Activated CD4-positive, alpha-beta T cell treated with anti-CD3 and anti-CD28 coated beads for 48 hours (primary cell): ENCODE data around the gene LZTS2.
"Not testable (repeated sequence)": the region's sequence is repeated elsewhere in the genome, so short reads cannot be mapped to it uniquely, and the experiment has no call there.

Experiments used
- DNase-seq: peaks from one replicate; pipeline ENCODE4 v3.0.0-alpha.2; 2020

Gene LZTS2

GRCh38 chr10:101034404-101034803 lies 34.8 kb downstream of the LZTS2 start:
- not testable (repeated sequence) for DNase-seq

GRCh38 chr10:101035314-101035713 lies 35.7 kb downstream of the LZTS2 start:
- DNase-seq = no peak

- DNase-seq = no peak
Measured at GRCh38 chr10:101035916-101036702, 36.5 kb downstream of the LZTS2 start.

DNA sequence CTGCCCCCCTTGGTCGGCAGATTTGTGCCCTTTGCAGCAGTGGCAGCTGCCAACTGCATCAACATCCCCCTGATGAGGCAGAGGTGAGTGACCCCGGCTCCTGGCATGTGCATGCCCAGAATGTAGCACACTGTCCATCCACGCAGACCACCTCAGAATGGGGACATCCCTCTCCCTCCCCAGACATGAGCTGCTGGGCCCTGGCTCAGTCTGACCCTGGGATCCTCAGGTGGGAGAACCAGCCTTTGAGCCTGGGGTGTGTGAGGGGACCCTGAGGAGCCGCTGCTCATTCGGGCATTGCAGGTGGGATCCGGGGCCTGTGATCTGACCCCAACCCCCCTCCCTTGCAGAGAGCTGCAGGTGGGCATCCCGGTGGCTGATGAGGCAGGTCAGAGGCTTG lies 37.1 kb downstream of the LZTS2 start:
- no peak for DNase-seq

DNA sequence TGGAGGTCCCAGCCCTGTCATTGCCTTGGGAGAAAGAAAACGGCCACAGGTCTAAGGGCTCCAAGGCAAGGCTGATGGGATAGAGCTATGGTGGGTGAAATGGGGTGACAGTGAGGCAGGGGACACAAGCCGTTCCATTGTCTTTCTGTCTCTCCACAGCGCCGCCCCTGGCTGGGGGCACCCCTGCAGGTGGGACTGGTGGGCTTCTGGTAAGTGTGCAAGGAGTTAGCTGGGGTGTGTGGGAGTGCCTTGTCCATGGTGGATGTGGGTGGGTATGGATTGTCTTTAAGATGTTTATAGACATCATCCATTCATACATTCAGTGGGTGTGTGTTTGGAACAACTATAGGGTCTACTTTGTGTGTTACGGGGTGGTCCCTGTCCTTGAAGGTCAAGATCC lies 38.9 kb downstream of the LZTS2 start:
- no peak for DNase-seq

DNA sequence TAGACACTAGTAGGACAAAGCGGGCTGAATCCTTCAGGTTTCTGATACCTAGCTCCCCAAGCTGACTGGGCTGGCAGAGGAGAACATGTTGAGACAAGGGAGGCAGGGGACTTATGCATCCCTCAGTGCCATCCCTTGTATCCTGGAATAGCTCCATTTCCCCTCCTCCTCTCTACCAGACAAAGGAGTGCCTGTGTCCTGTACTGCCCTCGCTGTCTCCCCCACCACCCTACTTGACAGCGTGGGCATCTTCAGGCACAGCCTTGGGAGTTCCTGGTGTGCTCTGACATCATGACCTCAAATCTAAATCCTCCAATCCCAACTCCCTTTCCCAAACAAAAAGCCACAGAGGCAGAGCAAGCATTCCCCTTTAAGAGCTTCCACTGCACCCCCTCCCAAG lies 40.5 kb downstream of the LZTS2 start:
- no peak for DNase-seq

- DNase-seq = no peak
Measured at GRCh38 chr10:101040851-101041250, 41.2 kb downstream of the LZTS2 start.

DNA sequence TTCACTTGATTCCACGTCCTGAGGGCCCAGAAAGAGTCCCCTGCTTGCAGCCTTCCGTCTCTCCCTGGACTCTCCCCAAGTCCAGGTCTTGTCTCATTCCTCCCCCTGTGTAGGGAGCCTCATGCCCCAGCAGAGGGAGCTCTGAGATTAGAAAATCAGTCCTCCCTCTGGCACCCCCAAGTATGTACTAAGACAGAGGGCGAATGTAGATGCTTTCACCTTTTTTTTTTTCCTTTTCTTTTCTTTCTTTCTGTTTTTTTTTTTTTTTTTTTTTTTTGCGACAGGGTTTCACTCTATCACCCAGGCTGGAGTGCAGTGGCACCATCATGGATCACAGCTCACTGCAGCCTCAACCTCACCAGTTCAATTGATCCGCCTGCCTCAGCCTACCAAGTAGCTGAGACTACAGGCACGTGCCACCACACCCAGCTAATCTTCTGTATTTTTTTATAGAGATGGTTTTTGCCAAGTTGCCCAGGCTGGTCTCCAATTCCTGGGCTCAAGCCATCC lies 41.7 kb downstream of the LZTS2 start:
- peak; percentile 79 for DNase-seq

DNA sequence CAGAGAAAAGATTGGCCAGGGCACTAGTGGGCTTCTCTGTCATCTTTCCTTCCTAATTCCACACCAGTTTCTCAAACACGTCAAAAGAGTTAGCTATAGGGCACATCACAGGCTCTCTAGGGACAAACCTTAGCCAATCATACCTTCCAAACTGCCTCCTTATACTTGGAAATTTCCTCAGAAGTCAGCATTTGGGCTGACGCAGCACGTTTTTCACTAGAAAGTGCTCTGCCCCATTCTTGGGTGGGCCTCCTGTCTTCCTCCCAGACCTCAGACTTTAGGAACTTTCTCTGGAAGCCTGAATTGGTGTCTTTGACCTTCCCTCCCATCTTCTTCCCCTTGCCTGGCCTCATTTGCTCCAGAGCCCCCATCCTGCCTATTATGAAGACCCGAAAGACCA lies 42.5 kb downstream of the LZTS2 start:
- no peak for DNase-seq

DNA sequence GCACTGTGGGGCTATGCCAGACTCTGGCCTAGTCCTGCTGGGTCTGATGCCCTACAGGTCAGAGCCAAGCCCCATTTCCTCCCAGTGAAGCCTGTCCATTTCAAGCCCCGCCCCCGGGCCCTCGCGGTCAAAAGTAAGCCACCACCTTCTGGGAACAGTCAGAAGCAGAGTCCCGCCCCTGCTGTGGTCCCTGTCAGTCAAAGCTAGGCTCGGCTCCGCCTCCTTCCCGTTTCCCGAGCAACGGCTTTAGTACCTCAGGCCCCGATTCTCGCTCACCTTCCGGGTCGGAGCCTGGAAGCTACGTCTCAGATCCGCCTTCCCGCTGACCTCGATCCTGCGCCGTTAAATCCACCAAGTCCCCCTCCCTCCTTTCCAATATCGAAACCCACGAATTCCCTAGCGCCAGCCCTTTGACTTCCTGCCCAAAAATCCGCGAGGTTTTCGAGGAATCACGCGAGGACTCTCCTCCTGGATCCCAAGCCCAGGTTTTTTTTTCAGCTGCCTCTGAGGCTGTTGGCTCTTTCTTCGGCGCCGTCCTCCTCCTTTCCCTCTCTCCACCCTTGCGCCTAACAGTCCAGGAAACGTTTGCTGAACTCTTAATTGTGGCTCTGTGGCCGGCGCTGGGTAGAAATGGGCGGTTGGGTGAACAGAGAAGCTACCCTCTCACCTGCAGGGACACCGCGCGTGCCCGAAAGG lies 43.2 kb downstream of the LZTS2 start:
- peak; percentile 95 for DNase-seq

DNA sequence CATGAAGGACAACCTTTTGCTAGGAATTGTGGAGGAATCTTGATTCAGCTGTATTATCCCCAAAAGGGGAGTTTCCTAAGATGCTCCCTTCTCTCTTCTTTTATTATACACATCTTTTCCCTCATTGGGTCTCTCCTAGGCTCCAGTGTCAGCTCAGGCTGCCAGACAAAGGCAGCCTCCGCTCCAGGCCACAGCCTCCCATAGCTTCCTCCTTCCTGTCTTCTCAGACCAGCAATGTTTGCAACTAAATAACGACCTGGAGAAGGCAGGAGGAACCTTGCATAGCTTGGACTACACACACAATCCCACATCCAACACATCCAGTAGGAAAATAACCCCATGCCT lies 43.7 kb downstream of the LZTS2 start:
- no peak for DNase-seq

GRCh38 chr10:101044117-101044516 lies 44.5 kb downstream of the LZTS2 start:
- no peak for DNase-seq

GRCh38 chr10:101046332-101047238 lies 47.0 kb downstream of the LZTS2 start:
- no peak for DNase-seq

- DNase-seq = no peak
Measured at GRCh38 chr10:101047268-101047667, 47.7 kb downstream of the LZTS2 start.

DNA sequence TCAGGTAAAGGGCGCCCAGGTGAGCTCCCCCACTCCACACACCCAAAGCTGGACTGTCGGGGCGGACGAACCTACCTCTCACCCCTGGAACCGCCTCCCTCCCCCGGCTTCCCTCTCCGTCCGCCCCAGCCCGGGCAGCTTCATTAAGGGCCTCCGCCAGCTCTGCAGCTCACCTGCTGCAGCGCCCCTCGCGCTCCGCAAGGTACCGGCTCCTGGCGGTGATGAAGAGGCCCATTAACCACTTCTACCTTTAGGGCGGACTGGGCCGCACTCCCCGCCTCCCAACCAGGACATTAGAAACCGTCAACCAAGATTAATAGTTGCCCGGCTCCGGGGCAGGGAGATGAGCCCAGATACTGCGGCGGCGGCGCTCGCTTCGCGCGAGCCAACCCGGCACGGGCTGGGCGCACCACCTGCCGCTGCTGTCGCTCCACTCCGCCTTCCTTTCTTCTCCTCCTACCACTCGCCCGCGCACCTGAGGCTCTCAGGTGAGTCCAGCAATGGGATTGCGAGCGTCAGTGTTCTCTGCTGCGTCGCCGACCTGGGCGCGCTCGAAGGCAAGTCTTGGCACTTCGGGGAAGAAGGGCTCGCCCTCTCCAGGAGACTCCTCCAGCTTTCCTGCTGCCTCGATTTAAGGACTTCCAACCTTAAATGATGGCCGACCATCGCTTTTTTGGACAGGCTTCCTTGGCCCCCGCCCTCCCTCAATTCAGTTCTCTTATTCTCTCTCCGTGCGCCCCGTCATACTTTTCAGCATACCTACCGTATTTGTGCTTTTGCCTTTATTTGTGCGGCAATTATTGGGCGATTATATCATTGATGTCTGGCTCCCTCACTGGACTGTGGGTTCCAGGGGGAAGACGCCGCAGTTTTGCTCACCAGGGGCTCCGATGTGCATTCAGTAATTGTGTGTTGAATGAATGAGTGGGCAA lies 48.6 kb downstream of the LZTS2 start:
- DNase-seq = no peak

DNA sequence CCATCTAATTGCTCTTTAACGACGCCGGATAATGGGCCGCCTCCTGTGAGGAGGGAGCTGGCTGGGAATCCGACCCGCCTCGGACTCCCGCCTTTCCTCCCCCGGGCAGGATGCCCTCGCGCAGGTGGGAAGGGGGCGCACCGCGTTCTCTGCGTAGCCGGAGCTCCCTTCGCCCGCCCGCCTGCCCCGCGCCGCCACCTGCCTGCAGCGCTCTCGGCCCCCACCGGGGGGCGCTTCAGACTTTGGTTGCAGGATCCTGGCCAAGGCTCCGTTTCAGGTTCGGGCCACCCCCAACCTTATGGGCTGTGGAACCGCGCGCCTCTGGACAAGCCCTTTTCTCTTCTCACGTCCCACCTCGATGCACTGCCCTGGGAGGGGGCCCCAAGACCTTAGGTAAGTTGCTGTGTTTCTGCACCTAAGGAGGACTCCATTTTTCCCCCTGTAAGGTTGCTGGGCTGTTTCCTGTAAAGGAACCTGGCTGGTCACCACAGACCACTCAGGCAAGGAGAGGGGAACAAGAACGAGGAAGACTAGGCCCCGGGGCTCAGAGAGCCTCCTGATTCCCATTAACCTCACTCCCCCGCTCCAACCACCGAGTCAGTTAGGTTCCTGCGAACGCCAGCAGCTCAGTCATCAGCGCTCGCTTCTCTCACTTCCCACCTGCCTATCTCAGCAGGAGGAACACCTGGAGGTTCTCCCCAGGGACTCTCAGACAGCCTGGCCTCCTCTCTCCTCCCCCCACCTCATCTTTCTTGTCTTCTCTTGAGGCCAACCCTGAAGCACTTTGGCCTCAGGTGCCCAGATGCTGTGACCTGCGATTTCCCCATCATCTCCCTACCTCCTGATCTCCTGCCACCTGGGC lies 50.8 kb downstream of the LZTS2 start:
- peak; percentile 84 for DNase-seq

DNA sequence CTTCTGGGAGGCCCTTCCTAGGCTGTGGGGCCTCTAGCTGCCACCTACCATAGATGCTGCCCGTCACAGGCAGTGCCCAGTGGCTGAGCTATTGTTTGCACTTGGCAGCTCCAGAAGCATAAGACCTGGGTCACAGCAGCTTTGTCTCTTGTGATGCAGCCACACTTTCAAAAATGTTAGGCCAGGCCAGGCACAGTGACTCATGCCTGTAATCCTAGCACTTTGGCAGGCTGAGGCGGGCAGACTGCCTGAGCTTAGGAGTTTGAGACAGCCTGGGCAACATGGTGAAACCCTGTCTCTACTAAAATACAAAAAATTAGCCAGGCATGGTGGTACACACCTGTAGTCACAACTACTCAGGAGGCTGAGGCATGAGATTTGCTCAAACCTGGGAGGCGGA lies 52.7 kb downstream of the LZTS2 start:
- no peak for DNase-seq

DNA sequence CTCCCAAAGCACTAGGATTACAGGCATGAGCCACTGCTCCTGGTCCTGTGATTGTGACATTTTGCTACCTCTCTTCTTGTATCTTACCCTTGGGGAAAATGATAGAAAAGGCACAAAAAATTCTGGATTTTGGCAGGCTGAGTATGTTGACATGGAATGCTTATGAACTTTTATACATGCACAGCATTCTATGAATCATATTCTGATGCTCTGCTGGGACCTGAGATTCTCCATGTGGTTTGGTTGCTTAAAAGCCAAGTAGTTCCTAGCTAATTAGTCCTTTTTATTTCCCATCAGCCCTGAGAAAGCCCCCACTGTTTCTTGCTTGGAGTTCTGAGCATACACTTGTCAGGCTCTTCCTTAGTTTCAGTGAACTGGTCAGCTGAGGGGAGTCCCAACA lies 53.9 kb downstream of the LZTS2 start:
- DNase-seq = no peak

- no peak for DNase-seq
Measured at GRCh38 chr10:101054351-101054750, 54.7 kb downstream of the LZTS2 start.

DNA sequence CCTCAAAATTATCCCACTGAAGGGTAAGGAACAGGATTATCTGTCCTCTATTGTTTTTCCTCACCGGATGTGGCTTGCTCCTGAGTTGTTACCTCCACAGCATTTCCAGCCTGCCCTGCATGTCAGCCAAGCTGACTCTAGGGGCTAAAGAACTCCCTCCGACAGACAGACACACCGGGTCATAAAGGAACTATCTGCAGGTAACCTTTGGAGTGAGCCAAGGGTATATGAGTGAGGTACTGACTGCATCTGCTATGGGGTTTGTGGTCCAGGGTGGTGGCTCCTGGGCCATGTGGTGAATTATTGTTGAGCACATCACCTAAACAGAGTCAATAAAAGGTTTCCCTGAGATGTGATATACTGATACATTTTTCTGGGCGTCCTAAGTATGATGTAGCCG lies 55.3 kb downstream of the LZTS2 start:
- DNase-seq = no peak

GRCh38 chr10:101055411-101055810 lies 55.8 kb downstream of the LZTS2 start:
- DNase-seq = no peak
